Measurements from ENCODE around the gene RSPH10B. TPM values are rescaled to one million over a fixed set of nuclear protein-coding genes. Genes with fewer than 3 reads are reported as not detected.
"Not testable (repeated sequence)": the region's sequence is repeated elsewhere in the genome, so short reads cannot be mapped to it uniquely, and the experiment has no call there.

The RSPH10B gene
- total RNA-seq, 1 donor from 2014 or later = 0.23 TPM

DNA sequence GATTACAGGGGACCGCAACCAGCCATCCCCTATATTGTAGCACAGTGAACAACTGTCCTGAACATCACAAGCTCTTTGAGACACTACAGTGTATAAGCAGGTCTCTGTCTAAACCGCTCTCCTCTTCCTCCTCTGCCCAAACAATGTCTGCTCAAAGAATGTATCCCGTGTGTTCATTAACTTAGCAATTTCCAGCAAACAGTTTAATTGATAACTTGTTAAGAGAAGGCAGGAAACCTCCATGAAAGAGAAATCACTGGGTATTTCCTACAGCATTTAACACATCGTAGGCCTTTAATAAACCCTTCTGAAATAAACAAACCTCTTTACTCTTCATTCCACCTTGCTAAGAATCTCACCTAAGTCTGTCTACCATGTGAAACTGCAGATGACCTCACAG lies 36.9 kb upstream of the RSPH10B start:
- peak; percentile 46 for DNase-seq (ENCODE audit: low read depth)
- TF ChIP-seq, protein P1, sequence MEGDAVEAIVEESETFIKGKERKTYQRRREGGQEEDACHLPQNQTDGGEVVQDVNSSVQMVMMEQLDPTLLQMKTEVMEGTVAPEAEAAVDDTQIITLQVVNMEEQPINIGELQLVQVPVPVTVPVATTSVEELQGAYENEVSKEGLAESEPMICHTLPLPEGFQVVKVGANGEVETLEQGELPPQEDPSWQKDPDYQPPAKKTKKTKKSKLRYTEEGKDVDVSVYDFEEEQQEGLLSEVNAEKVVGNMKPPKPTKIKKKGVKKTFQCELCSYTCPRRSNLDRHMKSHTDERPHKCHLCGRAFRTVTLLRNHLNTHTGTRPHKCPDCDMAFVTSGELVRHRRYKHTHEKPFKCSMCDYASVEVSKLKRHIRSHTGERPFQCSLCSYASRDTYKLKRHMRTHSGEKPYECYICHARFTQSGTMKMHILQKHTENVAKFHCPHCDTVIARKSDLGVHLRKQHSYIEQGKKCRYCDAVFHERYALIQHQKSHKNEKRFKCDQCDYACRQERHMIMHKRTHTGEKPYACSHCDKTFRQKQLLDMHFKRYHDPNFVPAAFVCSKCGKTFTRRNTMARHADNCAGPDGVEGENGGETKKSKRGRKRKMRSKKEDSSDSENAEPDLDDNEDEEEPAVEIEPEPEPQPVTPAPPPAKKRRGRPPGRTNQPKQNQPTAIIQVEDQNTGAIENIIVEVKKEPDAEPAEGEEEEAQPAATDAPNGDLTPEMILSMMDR (conservative IDR thresholded peaks at IDR 0.05; ENCODE audit: low read depth, low read length) = no peak
- peak overlapping the region; percentile 99 for H3K4me3 ChIP-seq (ENCODE audit: low read depth, low read length)

DNA sequence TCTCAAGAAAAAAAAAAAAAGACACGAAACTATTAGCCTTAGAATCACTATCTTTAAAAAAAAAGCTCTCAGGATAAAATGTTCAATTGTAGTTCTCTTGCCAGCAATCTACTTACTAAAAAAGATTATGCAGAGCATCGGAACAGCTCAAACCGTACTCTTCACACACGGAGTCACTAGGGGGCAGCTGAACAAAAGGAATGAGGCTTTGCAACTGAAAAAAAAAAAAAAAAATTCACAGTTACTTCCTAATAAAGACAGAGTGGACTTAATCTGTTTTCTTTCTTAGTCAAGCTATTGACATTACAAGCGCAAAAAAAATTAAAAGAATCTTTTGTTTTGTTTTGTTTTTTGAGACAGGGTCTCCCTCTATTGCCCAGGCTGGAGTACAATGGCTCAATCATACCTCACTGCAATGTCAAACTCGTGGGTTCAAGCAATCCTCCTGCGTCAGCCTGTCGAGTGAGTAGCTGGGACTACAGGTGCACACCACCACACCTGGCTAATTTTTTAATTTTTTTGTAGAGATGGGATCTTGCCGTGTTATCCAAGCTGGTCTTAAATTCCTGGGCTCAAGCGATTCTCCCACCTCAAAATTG lies 26.8 kb upstream of the RSPH10B start:
- DNase-seq (ENCODE audit: low read depth) = no peak
- no peak overlapping the region for H3K4me3 ChIP-seq (ENCODE audit: low read depth, low read length)
- TF ChIP-seq, protein P1 (conservative IDR thresholded peaks at IDR 0.05; ENCODE audit: low read depth, low read length) = peak; percentile 68

DNA sequence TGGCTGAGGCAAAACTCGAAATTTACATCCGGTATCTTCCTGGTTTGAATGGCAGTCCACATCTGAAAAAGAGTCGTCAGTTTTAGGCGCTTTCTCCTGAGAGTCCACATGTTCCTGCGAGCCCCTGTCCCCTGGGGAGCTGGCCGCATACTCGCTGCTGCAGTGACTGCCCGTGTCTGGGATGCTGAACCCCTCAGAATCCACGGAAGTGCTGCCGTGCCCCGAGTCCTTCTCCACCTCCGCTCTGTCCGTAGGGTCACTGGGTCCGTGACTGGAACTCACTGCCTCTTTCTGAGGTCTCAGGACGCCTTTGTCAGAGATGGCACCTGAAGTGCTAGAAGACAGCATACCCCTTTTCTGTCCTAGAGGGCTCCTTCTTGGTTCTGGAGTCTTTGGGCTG lies 16.6 kb upstream of the RSPH10B start:
- not testable (repeated sequence) for H3K4me3 ChIP-seq (ENCODE audit: low read depth, low read length)

GRCh38 chr7:5979680-5980314 lies 9.3 kb upstream of the RSPH10B start:
- not testable (repeated sequence) for H3K4me3 ChIP-seq (ENCODE audit: low read depth, low read length); DNase-seq (ENCODE audit: low read depth)

More for the DNA sequence above, 16.6 kb upstream of the RSPH10B start:
- DNase-seq (ENCODE audit: low read depth) = not testable (repeated sequence)

GRCh38 chr7:5973580-5973979 lies 3.1 kb upstream of the RSPH10B start:
- not testable (repeated sequence) for H3K4me3 ChIP-seq (ENCODE audit: low read depth, low read length); DNase-seq (ENCODE audit: low read depth)

- not testable (repeated sequence) for DNase-seq (ENCODE audit: low read depth); H3K4me3 ChIP-seq (ENCODE audit: low read depth, low read length)
Observed at GRCh38 chr7:5963810-5964209, 6.7 kb downstream of the RSPH10B start.

DNA sequence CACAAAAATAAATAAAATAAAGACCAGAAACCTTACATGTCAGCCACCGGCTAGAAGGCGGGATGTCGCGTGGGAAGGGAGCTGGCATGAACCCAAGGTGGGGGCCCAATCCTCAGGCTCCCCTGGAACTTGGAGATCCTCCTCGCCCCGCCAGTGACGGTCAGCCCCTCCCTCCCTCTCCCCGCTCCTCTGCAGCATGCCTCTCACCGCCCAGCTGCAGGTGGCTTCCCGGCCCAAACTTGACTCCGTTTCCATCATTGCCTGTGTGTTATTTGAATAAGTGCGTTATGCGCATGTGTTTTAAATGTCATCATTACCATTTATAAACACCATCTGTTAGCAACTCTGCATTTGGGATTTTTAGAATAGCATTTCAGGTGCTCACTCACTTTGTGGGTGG lies 7.3 kb downstream of the RSPH10B start:
- not testable (repeated sequence) for H3K4me3 ChIP-seq (ENCODE audit: low read depth, low read length)

GRCh38 chr7:5934945-5935450 lies 35.5 kb downstream of the RSPH10B start:
- not testable (repeated sequence) for H3K4me3 ChIP-seq (ENCODE audit: low read depth, low read length); DNase-seq (ENCODE audit: low read depth)

More for the DNA sequence above, 7.3 kb downstream of the RSPH10B start:
- DNase-seq (ENCODE audit: low read depth) = not testable (repeated sequence)

DNA sequence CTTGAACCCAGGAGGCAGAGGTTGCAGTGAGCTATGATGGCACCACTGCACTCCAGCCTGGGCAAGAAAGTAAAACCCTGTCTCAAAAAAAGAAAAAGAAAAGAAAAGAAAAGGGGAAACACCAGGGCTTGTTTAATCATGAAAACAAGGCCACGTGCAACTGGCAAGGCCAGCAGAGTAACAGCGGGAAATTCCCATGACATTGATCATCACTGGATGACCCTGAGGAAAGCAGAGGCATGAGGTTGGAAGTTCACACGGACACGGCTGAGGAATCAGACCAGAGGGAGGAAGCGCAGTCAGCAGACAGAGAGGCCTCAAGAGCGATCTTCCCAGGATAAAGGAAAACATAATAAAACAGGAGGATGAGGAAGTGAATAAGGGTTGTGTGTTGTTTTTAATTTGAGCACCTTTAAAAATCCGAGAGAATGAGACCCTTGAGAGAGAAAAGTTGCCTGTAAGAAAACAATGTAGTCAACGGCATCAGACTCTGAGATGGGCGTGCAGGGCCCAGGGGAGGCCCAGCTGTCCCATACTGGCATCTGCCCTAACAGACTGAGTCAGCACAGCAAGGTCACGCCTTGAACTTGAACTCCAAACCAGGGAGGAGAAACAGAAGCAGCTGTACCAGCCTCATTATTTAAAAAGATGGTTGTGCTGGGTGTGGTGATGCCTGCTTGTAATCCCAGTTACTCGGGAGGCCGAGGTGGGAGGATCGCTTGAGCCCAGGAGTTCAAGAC lies 38.4 kb downstream of the RSPH10B start:
- H3K4me3 ChIP-seq (ENCODE audit: low read depth, low read length) = not testable (repeated sequence)
- peak; percentile 89 for DNase-seq (ENCODE audit: low read depth)

GRCh38 chr7:5931250-5931649 lies 39.2 kb downstream of the RSPH10B start:
- not testable (repeated sequence) for DNase-seq (ENCODE audit: low read depth); H3K4me3 ChIP-seq (ENCODE audit: low read depth, low read length)

- H3K4me3 ChIP-seq (ENCODE audit: low read depth, low read length); DNase-seq (ENCODE audit: low read depth): not testable (repeated sequence)
Observed at GRCh38 chr7:5930290-5930689, 40.2 kb downstream of the RSPH10B start.

- DNase-seq (ENCODE audit: low read depth); H3K4me3 ChIP-seq (ENCODE audit: low read depth, low read length): not testable (repeated sequence)
Observed at GRCh38 chr7:5926263-5926870, 44.1 kb downstream of the RSPH10B start.

DNA sequence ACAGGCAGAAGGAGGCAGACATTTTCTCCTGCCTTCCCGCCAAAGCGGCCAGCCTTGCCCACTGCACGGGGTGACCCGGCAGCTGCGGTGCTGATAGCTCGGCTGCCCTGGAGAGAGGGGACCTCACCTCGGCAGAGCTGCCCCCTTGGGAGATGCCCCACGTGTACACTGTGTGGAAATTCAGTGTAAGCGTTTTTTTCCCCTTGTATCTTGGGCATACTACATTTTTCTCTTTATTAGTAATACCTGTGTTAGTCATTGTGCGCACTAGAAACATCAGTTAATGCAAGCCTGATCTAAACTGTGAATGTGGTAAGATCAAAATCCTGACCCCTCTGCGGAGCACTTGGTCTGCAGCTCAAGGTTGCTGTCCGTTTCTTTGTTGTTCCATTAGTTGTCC lies 45.9 kb downstream of the RSPH10B start:
- DNase-seq (ENCODE audit: low read depth); H3K4me3 ChIP-seq (ENCODE audit: low read depth, low read length): not testable (repeated sequence)

DNA sequence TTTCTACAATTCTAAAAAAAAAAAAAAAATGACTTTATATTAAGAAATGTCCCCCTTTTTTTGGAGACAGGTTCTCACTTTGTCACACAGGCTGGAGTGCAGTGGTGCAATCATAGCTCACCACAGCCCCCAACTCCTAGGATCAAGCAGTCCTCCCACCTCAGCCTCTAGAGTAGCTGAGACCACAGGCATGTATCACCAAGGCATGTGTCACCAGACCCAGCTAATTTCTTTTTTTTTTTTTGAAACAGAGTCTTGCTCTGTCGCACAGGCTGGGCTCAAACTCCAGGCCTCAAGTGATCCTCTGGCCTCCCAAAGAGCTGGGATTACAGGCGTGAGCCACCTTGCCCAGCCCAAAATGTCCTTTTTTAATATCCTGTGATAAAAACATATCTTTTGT lies 46.3 kb downstream of the RSPH10B start:
- not testable (repeated sequence) for DNase-seq (ENCODE audit: low read depth); H3K4me3 ChIP-seq (ENCODE audit: low read depth, low read length)

GRCh38 chr7:5916529-5916928 lies 54.0 kb downstream of the RSPH10B start:
- H3K4me3 ChIP-seq (ENCODE audit: low read depth, low read length); DNase-seq (ENCODE audit: low read depth): not testable (repeated sequence)

DNA sequence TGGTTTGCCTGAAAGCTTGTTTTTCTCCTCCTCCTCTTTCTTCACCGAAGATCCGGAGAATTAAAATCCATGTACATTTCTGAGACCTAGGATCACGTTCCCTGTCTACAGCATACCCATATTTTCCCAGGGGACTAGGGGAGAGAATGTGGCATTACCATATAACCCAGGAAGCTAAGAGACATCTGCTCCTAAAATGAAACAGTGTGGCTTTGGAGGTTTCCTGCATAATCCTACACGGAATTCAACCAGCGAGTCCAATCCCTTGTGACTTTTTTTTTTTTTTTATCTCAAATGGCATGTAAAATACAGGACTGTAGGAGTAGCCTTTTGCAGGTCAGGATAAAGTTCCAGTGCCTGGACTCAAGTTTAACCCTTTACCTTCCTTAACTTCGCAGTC lies 61.7 kb downstream of the RSPH10B start:
- H3K4me3 ChIP-seq (ENCODE audit: low read depth, low read length); DNase-seq (ENCODE audit: low read depth): not testable (repeated sequence)
